Suprapubic skin (tissue), 4 donors: ENCODE results near the gene WWC1.

Experiments
- CTCF ChIP-seq, 2 donors: fragments of 200-600 bp in 1 of 2; fragments of 450-650 bp in 1 of 2; sonication (generic) in 1 of 2; IDR thresholded peaks; one replicate each; pipeline ENCODE4 v1.5.1; 2016 to 2019; ENCODE audit warnings: antibody characterized with exemption in 2 of 2, mild to moderate bottlenecking in 1 of 2, moderate library complexity in 1 of 2
- EP300 ChIP-seq: sonication (generic); formaldehyde crosslinking; IDR thresholded peaks from one replicate; pipeline ENCODE4 v1.6.1; 2017; ENCODE audit warnings: antibody characterized with exemption
- POLR2A ChIP-seq, 2 donors: fragments of 450-650 bp; IDR thresholded peaks; one replicate each; pipeline ENCODE4 v1.6.1; 2017; ENCODE audit warnings: antibody characterized with exemption in 2 of 2, mild to moderate bottlenecking in 2 of 2, moderate library complexity in 2 of 2
- POLR2AphosphoS5 ChIP-seq, 3 donors: sonication (generic); formaldehyde crosslinking; IDR thresholded peaks; one replicate each; pipeline ENCODE4 v1.6.1; 2017; ENCODE audit warnings: antibody characterized with exemption in 3 of 3

GRCh38 chr5:168357876-168358275 lies 66.4 kb downstream of the WWC1 start:
- no peak for TF ChIP-seq POLR2AphosphoS5 (IDR thresholded peaks at IDR 0.05)
- TF ChIP-seq CTCF (IDR thresholded peaks at IDR 0.05) = no peak
- no peak for TF ChIP-seq EP300
- no peak for TF ChIP-seq POLR2A (IDR thresholded peaks at IDR 0.05)
